Measurements from ENCODE around the gene C14orf180.
"Not testable (repeated sequence)": the region's sequence is repeated elsewhere in the genome, so short reads cannot be mapped to it uniquely, and the experiment has no call there.

C14orf180 gene

GRCh38 chr14:104633276-104634137 lies 53.9 kb downstream of the C14orf180 start:
- no peak for DNase-seq

DNA sequence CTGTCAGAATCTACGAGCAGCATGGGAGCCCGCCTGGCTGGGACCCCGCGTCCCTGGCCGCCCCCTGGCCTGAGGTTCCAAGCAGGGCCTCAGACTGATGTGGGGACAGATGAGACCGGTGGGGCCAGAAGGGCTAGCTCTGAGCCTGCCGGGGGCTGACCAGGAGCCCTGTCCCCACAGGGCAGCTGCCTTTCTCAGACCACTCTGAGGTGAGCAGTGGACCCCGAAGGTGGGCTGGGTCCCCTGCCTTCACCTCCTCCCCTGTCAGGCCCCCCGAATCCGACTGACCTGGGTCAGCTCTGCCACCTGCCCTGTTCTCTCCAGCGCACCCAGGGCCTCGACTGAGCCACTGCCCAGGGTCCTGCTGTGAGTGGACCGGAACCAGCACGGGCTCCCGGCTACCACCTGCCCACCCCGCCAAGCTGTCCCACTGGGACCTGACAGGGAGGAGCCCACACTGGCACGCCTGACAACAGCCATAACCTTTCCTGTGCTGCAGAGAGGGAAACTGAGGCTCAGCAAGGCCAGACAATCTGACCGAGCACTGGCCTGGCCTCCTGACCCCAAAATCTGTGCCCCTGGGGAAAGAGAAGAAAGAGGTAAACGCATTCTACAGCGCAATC lies 54.7 kb downstream of the C14orf180 start:
- no peak for DNase-seq

- DNase-seq = no peak
Observed at GRCh38 chr14:104634886-104635570, 55.5 kb downstream of the C14orf180 start.

- DNase-seq = no peak
Observed at GRCh38 chr14:104635717-104636116, 56.2 kb downstream of the C14orf180 start.

DNA sequence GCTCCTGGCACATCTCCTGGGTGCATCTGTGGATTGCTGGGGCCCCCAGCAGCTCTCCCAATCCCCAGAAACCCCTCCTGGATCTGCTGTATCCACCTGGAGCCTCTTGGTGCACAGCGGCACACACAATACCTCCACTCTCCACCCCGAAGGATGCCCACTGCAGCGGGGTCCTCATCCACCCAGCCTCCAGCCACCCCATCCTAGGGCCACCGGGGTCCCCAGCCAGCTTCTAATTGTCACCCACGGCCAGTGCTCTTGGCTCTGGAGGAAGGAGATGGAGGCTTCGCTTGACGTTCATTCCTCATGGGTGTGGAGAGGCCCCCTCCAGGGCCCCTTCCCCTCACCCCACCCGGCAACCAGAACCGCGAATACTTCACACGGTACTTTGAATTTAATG lies 56.6 kb downstream of the C14orf180 start:
- no peak for DNase-seq

DNA sequence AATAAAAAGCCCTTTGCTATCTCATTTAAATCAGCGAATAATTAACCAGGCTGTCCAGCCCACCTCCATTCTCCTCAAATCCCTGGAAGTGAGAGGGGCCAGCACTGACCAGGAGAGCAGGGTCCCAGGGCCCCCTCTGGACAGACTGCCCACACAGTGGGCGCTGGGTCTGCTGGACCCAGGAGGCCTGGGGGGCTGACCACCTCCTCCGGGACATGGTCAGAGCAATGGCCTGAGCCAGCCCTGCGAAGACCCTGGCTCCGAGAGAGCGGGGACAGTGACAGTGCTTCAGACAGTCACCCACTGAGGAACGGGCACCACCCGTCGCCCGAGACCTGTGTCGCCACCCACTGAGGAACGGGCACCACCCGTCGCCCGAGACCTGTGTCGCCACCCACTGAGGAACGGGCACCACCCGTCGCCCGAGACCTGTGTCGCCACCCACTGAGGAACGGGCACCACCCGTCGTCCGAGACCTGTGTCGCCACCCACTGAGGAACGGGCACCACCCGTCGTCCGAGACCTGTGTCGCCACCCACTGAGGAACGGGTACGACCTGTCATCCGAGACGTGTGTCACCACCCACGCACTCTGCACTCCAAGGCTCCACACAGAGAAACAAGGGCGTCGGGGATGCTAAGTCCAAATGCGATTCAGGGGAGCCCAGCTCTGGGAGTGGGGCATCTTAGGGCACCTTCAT lies 57.4 kb downstream of the C14orf180 start:
- not testable (repeated sequence) for DNase-seq

GRCh38 chr14:104637546-104638003 lies 58.0 kb downstream of the C14orf180 start:
- DNase-seq = no peak

GRCh38 chr14:104638190-104638589 lies 58.6 kb downstream of the C14orf180 start:
- no peak for DNase-seq

GRCh38 chr14:104638927-104639450 lies 59.4 kb downstream of the C14orf180 start:
- DNase-seq = no peak

- DNase-seq = no peak
Observed at GRCh38 chr14:104639471-104639870, 59.9 kb downstream of the C14orf180 start.
